ENCODE results near the gene FBXL14. TPM values are rescaled to one million over a fixed set of nuclear protein-coding genes. Genes with fewer than 3 reads are reported as not detected.

Gene FBXL14
- total RNA-seq, result 10 to 100 TPM; 33.7 to 34.8 TPM

GRCh38 chr12:1594261-1595025 lies at the start of gene FBXL14:
Gene FBXL14 (minus strand): TSS chr12:1594581. CDS start chr12:1594066, 515 bp downstream.
- H3K4me3 Mint-ChIP-seq, result peak within 1 kb of the TSS; percentile 96
- POLR2A ChIA-PET, result interaction anchor here (0.6 to 2.5 kb wide), 11 partner anchors 8 to 842 kb away, joined by 3 to 46 read pairs (median 4); partner anchors contain the start of gene WNK1
- DNase-seq, result peak; percentile 95
- H3K27ac Mint-ChIP-seq, result peak within 1 kb of the TSS; percentile 91
- peak; percentile 70 for ATAC-seq (ENCODE audit: low read depth)
- H3K4me1 Mint-ChIP-seq, result peaks cover 41% of the 10 kb centered on the region
- no peaks in the 10 kb centered on the region for H3K27me3 Mint-ChIP-seq
- peaks cover 15% of the 10 kb centered on the region for H3K36me3 Mint-ChIP-seq
- no peaks in the 10 kb centered on the region for H3K9me3 Mint-ChIP-seq

GRCh38 chr12:1643905-1644533 lies 49.6 kb upstream of the FBXL14 start:
- H3K27me3 Mint-ChIP-seq, result peaks cover 18% of the 10 kb centered on the region
- H3K36me3 Mint-ChIP-seq, result no peaks in the 10 kb centered on the region
- H3K27ac Mint-ChIP-seq, result no peak overlapping the region
- no peak overlapping the region for H3K4me3 Mint-ChIP-seq
- peaks cover 13% of the 10 kb centered on the region for H3K4me1 Mint-ChIP-seq
- H3K9me3 Mint-ChIP-seq, result no peaks in the 10 kb centered on the region
- ATAC-seq (ENCODE audit: low read depth) (no peak), DNase-seq (no peak)
- POLR2A ChIA-PET, result interaction anchor here (0.6 kb wide), 1 partner anchor 42 kb away, joined by 3 read pairs; no protein-coding TSS in a partner anchor

- no peaks in the 10 kb centered on the region for H3K9me3 Mint-ChIP-seq
- ATAC-seq (ENCODE audit: low read depth) (no peak), DNase-seq (no peak)
- H3K27ac Mint-ChIP-seq, result no peak overlapping the region
- POLR2A ChIA-PET, result no interaction called here
- H3K4me3 Mint-ChIP-seq, result no peak overlapping the region
- peaks cover 11% of the 10 kb centered on the region for H3K27me3 Mint-ChIP-seq
- no peaks in the 10 kb centered on the region for H3K36me3 Mint-ChIP-seq
- peaks cover 13% of the 10 kb centered on the region for H3K4me1 Mint-ChIP-seq
Measured at GRCh38 chr12:1643043-1643442, 48.7 kb upstream of the FBXL14 start.

GRCh38 chr12:1642513-1642912 lies 48.1 kb upstream of the FBXL14 start:
- no peaks in the 10 kb centered on the region for H3K36me3 Mint-ChIP-seq
- H3K9me3 Mint-ChIP-seq, result no peaks in the 10 kb centered on the region
- POLR2A ChIA-PET, result no interaction called here
- peaks cover 8% of the 10 kb centered on the region for H3K27me3 Mint-ChIP-seq
- no peak overlapping the region for H3K4me3 Mint-ChIP-seq
- H3K27ac Mint-ChIP-seq, result no peak overlapping the region
- no peak for ATAC-seq (ENCODE audit: low read depth)
- no peak for DNase-seq
- H3K4me1 Mint-ChIP-seq, result peaks cover 12% of the 10 kb centered on the region

GRCh38 chr12:1640328-1641234 lies 46.2 kb upstream of the FBXL14 start:
- POLR2A ChIA-PET, result no interaction called here
- no peak overlapping the region for H3K27ac Mint-ChIP-seq
- H3K4me3 Mint-ChIP-seq, result no peak overlapping the region
- DNase-seq (no peak), ATAC-seq (ENCODE audit: low read depth) (no peak)
- H3K9me3 Mint-ChIP-seq, result no peaks in the 10 kb centered on the region
- H3K36me3 Mint-ChIP-seq, result no peaks in the 10 kb centered on the region
- peaks cover 9% of the 10 kb centered on the region for H3K27me3 Mint-ChIP-seq
- H3K4me1 Mint-ChIP-seq, result peaks cover 5% of the 10 kb centered on the region

GRCh38 chr12:1639538-1639937 lies 45.2 kb upstream of the FBXL14 start:
- POLR2A ChIA-PET, result interaction anchor here (0.6 kb wide), 1 partner anchor 46 kb away, joined by 3 read pairs; no protein-coding TSS in a partner anchor
- H3K4me3 Mint-ChIP-seq, result no peak overlapping the region
- no peak for ATAC-seq (ENCODE audit: low read depth)
- peaks cover under 1% of the 10 kb centered on the region for H3K4me1 Mint-ChIP-seq
- H3K36me3 Mint-ChIP-seq, result no peaks in the 10 kb centered on the region
- peaks cover 20% of the 10 kb centered on the region for H3K27me3 Mint-ChIP-seq
- DNase-seq, result no peak
- no peak overlapping the region for H3K27ac Mint-ChIP-seq
- H3K9me3 Mint-ChIP-seq, result no peaks in the 10 kb centered on the region

- Mint-ChIP-seq H3K36me3 (no peaks in the 10 kb centered on the region), H3K4me3 (no peak overlapping the region), H3K27me3 (peaks cover 25% of the 10 kb centered on the region), H3K9me3 (no peaks in the 10 kb centered on the region), H3K27ac (no peak overlapping the region), H3K4me1 (peaks cover 1% of the 10 kb centered on the region)
- no peak for ATAC-seq (ENCODE audit: low read depth)
- POLR2A ChIA-PET, result no interaction called here
- DNase-seq, result no peak
Measured at GRCh38 chr12:1638203-1638602, 43.8 kb upstream of the FBXL14 start.

- DNase-seq, result no peak
- POLR2A ChIA-PET, result no interaction called here
- no peak overlapping the region for H3K27ac Mint-ChIP-seq
- H3K9me3 Mint-ChIP-seq, result no peaks in the 10 kb centered on the region
- H3K4me3 Mint-ChIP-seq, result no peak overlapping the region
- peaks cover 3% of the 10 kb centered on the region for H3K4me1 Mint-ChIP-seq
- no peak for ATAC-seq (ENCODE audit: low read depth)
- peaks cover 51% of the 10 kb centered on the region for H3K27me3 Mint-ChIP-seq
- no peaks in the 10 kb centered on the region for H3K36me3 Mint-ChIP-seq
Measured at GRCh38 chr12:1635301-1636095, 41.1 kb upstream of the FBXL14 start.

- ATAC-seq (ENCODE audit: low read depth) (peak; percentile 66), DNase-seq (peak; percentile 69)
- H3K36me3 Mint-ChIP-seq, result no peaks in the 10 kb centered on the region
- peaks cover 4% of the 10 kb centered on the region for H3K4me1 Mint-ChIP-seq
- H3K27ac Mint-ChIP-seq, result no peak overlapping the region
- H3K4me3 Mint-ChIP-seq, result no peak overlapping the region
- peaks cover 54% of the 10 kb centered on the region for H3K27me3 Mint-ChIP-seq
- POLR2A ChIA-PET, result no interaction called here
- no peaks in the 10 kb centered on the region for H3K9me3 Mint-ChIP-seq
Measured at GRCh38 chr12:1634590-1635191, 40.3 kb upstream of the FBXL14 start.

- Mint-ChIP-seq H3K36me3 (no peaks in the 10 kb centered on the region), H3K27me3 (peaks cover 59% of the 10 kb centered on the region), H3K9me3 (no peaks in the 10 kb centered on the region), H3K27ac (no peak overlapping the region), H3K4me1 (peaks cover 7% of the 10 kb centered on the region), H3K4me3 (no peak overlapping the region)
- POLR2A ChIA-PET, result no interaction called here
- ATAC-seq (ENCODE audit: low read depth) (no peak), DNase-seq (no peak)
Measured at GRCh38 chr12:1634149-1634548, 39.8 kb upstream of the FBXL14 start.

- DNase-seq, result no peak
- no peak overlapping the region for H3K4me3 Mint-ChIP-seq
- H3K36me3 Mint-ChIP-seq, result no peaks in the 10 kb centered on the region
- H3K27me3 Mint-ChIP-seq, result peaks cover 66% of the 10 kb centered on the region
- no peak overlapping the region for H3K27ac Mint-ChIP-seq
- H3K4me1 Mint-ChIP-seq, result peaks cover 8% of the 10 kb centered on the region
- POLR2A ChIA-PET, result no interaction called here
- no peak for ATAC-seq (ENCODE audit: low read depth)
- H3K9me3 Mint-ChIP-seq, result no peaks in the 10 kb centered on the region
Measured at GRCh38 chr12:1633459-1633858, 39.1 kb upstream of the FBXL14 start.

GRCh38 chr12:1632702-1633101 lies 38.3 kb upstream of the FBXL14 start:
- Mint-ChIP-seq H3K4me3 (no peak overlapping the region), H3K27ac (no peak overlapping the region), H3K4me1 (peaks cover 8% of the 10 kb centered on the region), H3K27me3 (peaks cover 73% of the 10 kb centered on the region), H3K36me3 (no peaks in the 10 kb centered on the region), H3K9me3 (no peaks in the 10 kb centered on the region)
- ATAC-seq (ENCODE audit: low read depth) (no peak), DNase-seq (no peak)
- POLR2A ChIA-PET, result no interaction called here
